Measurements from ENCODE around the gene RNF112.

GRCh38 chr17:19384723-19385391 is 26.2 kb upstream of the RNF112 start:
- TF ChIP-seq POLR2A (IDR thresholded peaks at IDR 0.05; ENCODE audit: low read depth, low read length) (no peak), POLR2AphosphoS5 (IDR thresholded peaks at IDR 0.05; ENCODE audit: low read depth, low read length) (no peak), SPI1 (IDR thresholded peaks at IDR 0.05; ENCODE audit: low read depth, low read length) (no peak), POU2F2 (IDR thresholded peaks at IDR 0.05; ENCODE audit: low read depth, low read length) (no peak), TAF1 (IDR thresholded peaks at IDR 0.05; ENCODE audit: low read depth, low read length) (no peak)
